ENCODE data around the gene NFE2L1. TPM values are rescaled to one million over a fixed set of nuclear protein-coding genes. Genes with fewer than 3 reads are reported as not detected.
A peak's percentile ranks its signal among the peaks of the same experiment; 100 is the strongest.
"Not testable (repeated sequence)": the region's sequence is repeated elsewhere in the genome, so short reads cannot be mapped to it uniquely, and the experiment has no call there.

The NFE2L1 gene
- total RNA-seq, 4 donors from 2014 or later, result 166 to 289 (median 182) TPM

GRCh38 chr17:48067245-48067644 is 19.1 kb downstream of the NFE2L1 start:
- WGBS, 2 donors (ENCODE audit: low coverage in 1 of 2), result 92 to 100% methylated on average over 2 of the region's 3 CpGs
- TF ChIP-seq POLR2AphosphoS5 (IDR thresholded peaks at IDR 0.05) (no peak), POLR2A (IDR thresholded peaks at IDR 0.05) (no peak), EP300 (IDR thresholded peaks at IDR 0.05) (no peak)
- TF ChIP-seq, protein P1, sequence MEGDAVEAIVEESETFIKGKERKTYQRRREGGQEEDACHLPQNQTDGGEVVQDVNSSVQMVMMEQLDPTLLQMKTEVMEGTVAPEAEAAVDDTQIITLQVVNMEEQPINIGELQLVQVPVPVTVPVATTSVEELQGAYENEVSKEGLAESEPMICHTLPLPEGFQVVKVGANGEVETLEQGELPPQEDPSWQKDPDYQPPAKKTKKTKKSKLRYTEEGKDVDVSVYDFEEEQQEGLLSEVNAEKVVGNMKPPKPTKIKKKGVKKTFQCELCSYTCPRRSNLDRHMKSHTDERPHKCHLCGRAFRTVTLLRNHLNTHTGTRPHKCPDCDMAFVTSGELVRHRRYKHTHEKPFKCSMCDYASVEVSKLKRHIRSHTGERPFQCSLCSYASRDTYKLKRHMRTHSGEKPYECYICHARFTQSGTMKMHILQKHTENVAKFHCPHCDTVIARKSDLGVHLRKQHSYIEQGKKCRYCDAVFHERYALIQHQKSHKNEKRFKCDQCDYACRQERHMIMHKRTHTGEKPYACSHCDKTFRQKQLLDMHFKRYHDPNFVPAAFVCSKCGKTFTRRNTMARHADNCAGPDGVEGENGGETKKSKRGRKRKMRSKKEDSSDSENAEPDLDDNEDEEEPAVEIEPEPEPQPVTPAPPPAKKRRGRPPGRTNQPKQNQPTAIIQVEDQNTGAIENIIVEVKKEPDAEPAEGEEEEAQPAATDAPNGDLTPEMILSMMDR (IDR thresholded peaks at IDR 0.05), result no peak
- Histone ChIP-seq H3K27me3 (no peaks in the 10 kb centered on the region), H3K4me1 (peaks cover 0 to 43% (median 0%) of the 10 kb centered on the region in 3 donors), H3K4me3 (no peak overlapping the region), H3K27ac (peak overlapping the region in 1 of 4 donors; percentile 50), H3K36me3 (peaks cover 0 to 98% of the 10 kb centered on the region in 2 donors), H3K9me3 (no peaks in the 10 kb centered on the region)
- no peak for ATAC-seq

DNA sequence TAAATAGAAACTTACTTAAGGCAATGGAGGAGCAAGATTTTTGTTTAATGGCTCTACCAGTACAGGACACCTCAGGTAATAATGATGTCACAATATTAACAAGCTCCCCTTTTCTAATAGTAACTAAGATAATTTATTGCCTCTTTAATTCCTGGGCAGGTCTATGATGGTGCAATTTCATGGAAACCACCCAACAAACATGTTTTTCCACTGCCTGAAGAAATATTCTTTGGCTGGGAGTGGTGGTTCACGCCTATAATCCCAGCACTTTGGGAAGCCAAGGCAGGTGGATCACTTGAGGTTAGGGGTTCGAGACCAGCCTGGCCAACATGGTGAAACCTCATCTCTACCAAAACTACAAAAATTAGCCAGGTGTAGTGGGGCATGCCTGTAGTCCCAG is 19.6 kb downstream of the NFE2L1 start:
- peak; percentile 53 for ATAC-seq
- H3K27ac ChIP-seq, result peak overlapping the region in 1 of 4 donors; percentile 6
- not testable (repeated sequence) for H3K9me3 ChIP-seq, H3K4me3 ChIP-seq, H3K27me3 ChIP-seq
- H3K4me1 ChIP-seq, result peaks cover 0 to 43% (median 0%) of the 10 kb centered on the region in 3 donors
- WGBS, 2 donors (ENCODE audit: low coverage in 1 of 2), result 67 to 100% methylated on average over 1 of the region's 2 CpGs
- peaks cover 0 to 97% of the 10 kb centered on the region in 2 donors for H3K36me3 ChIP-seq

GRCh38 chr17:48068491-48068961 is 20.4 kb downstream of the NFE2L1 start:
- Histone ChIP-seq H3K9me3 (no peaks in the 10 kb centered on the region), H3K4me3 (no peak overlapping the region), H3K27ac (no peak overlapping the region), H3K36me3 (peaks cover 0 to 97% of the 10 kb centered on the region in 2 donors), H3K4me1 (peaks cover 0 to 43% (median 0%) of the 10 kb centered on the region in 3 donors), H3K27me3 (no peaks in the 10 kb centered on the region)
- WGBS, 2 donors (ENCODE audit: low coverage in 1 of 2), result 65 to 95% methylated on average over 2 to 3 of the region's 3 CpGs
- no peak for ATAC-seq
- TF ChIP-seq POLR2A (IDR thresholded peaks at IDR 0.05) (no peak), POLR2AphosphoS5 (IDR thresholded peaks at IDR 0.05) (no peak), EP300 (IDR thresholded peaks at IDR 0.05) (no peak)
- TF ChIP-seq, protein P1 (IDR thresholded peaks at IDR 0.05), result no peak

- Histone ChIP-seq H3K36me3 (peaks cover 0 to 94% of the 10 kb centered on the region in 2 donors), H3K9me3 (no peaks in the 10 kb centered on the region), H3K4me1 (peaks cover 0 to 37% (median 4%) of the 10 kb centered on the region in 3 donors), H3K4me3 (no peak overlapping the region), H3K27me3 (no peaks in the 10 kb centered on the region), H3K27ac (no peak overlapping the region)
- ATAC-seq, result no peak
- TF ChIP-seq, protein P1 (IDR thresholded peaks at IDR 0.05), result no peak
- no peak for TF ChIP-seq EP300 (IDR thresholded peaks at IDR 0.05)
- no peak for TF ChIP-seq POLR2A (IDR thresholded peaks at IDR 0.05)
- TF ChIP-seq POLR2AphosphoS5 (IDR thresholded peaks at IDR 0.05), result no peak
- 28 to 30% methylated on average over 1 to 2 of the region's 2 CpGs for WGBS, 2 donors (ENCODE audit: low coverage in 1 of 2)
Measured at GRCh38 chr17:48070195-48070594, 22.0 kb downstream of the NFE2L1 start.

DNA sequence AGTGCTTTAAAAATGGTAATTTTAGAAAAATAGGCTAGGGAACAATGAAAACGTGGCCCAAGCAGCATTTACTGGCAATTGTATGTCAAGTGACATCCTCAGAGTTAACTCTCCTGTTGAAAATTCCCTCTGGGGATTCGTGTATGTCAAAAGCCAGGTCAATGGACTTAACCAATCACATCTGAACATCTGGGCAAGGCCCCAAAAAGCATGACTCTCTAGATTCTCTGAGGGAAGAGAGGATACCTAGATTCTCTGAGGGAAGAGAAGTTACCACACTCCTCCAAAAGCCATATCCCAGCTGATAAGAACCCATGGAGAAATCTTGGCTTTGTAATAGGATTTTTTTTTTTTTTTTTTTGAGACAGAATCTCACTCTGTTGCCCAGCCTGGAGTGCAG is 23.5 kb downstream of the NFE2L1 start:
- Histone ChIP-seq H3K27me3 (no peaks in the 10 kb centered on the region), H3K4me1 (peaks cover 0 to 25% (median 4%) of the 10 kb centered on the region in 3 donors), H3K9me3 (no peaks in the 10 kb centered on the region), H3K4me3 (no peak overlapping the region), H3K36me3 (peaks cover 0 to 94% of the 10 kb centered on the region in 2 donors), H3K27ac (no peak overlapping the region)
- no peak for TF ChIP-seq POLR2AphosphoS5 (IDR thresholded peaks at IDR 0.05)
- TF ChIP-seq, protein P1 (IDR thresholded peaks at IDR 0.05), result no peak
- TF ChIP-seq POLR2A (IDR thresholded peaks at IDR 0.05), result no peak
- no peak for TF ChIP-seq EP300 (IDR thresholded peaks at IDR 0.05)
- 26 to 32% methylated on average over 2 of the region's 2 CpGs for WGBS, 2 donors (ENCODE audit: low coverage in 1 of 2)
- no peak for ATAC-seq

GRCh38 chr17:48072811-48073210 is 24.7 kb downstream of the NFE2L1 start:
- 86% methylated on average over 4 of the region's 9 CpGs; no CpG with 5 or more reads in 1 of the 2 donors for WGBS, 2 donors (ENCODE audit: low coverage in 1 of 2)

DNA sequence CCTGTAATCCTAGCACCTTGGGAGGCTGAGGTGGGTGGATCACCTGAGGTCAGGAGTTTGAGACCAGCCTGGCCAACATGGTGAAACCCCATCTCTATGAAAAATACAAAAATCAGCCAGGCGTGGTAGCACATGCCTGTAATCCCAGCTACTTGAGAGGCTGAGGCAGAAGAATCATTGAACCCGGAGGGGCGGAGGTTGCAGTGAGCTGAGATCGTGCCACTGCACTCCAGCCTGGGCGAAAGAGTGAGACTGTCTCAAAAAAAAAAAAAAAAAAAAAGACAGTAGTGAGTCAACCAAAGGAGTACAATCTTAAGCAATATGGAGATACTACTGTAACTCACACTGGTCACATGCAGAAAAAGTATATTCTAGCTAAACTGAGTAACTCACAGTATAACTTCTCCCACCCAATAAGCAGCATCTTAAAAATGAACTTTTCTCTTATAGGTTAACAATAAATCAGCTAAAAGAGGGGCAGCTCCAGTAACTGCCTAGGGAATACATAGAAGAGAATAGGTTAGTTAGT is 25.5 kb downstream of the NFE2L1 start:
- H3K4me3 ChIP-seq, ATAC-seq, H3K27me3 ChIP-seq, H3K9me3 ChIP-seq: not testable (repeated sequence)
- Histone ChIP-seq H3K36me3 (peaks cover 0 to 78% of the 10 kb centered on the region in 2 donors), H3K27ac (peak overlapping the region in 3 of 4 donors; percentile 7 to 54 (median 46)), H3K4me1 (peaks cover 0 to 11% (median 4%) of the 10 kb centered on the region in 3 donors)
- 90 to 100% methylated on average over 1 to 5 of the region's 5 CpGs for WGBS, 2 donors (ENCODE audit: low coverage in 1 of 2)

More at GRCh38 chr17:48072811-48073210, 24.7 kb downstream of the NFE2L1 start:
- not testable (repeated sequence) for ATAC-seq, H3K27ac ChIP-seq, H3K9me3 ChIP-seq, H3K4me3 ChIP-seq, H3K27me3 ChIP-seq
- Histone ChIP-seq H3K4me1 (peaks cover 0 to 18% (median 4%) of the 10 kb centered on the region in 3 donors), H3K36me3 (peaks cover 0 to 86% of the 10 kb centered on the region in 2 donors)
